Thyroid gland (tissue), 4 donors: ENCODE data around the gene PJVK.

Source experiments
- POLR2A ChIP-seq, 2 donors: fragments of 450-650 bp; IDR thresholded peaks; one replicate each; pipeline ENCODE4 v1.6.1; 2017; ENCODE audit warnings: antibody characterized with exemption in 2 of 2, mild to moderate bottlenecking in 2 of 2, moderate library complexity in 1 of 2
- TF ChIP-seq, protein P1 (sequence below), 6 experiments: fragments of 200-600 bp in 3 of 6; fragments of 450-650 bp in 3 of 6; sonication (generic) in 3 of 6; IDR thresholded peaks; one replicate each; pipeline ENCODE4 v1.5.1; 2016 to 2019; ENCODE audit warnings: antibody characterized with exemption in 6 of 6, mild to moderate bottlenecking in 2 of 6, inconsistent platforms in 1 of 6, moderate library complexity in 1 of 6

DNA sequence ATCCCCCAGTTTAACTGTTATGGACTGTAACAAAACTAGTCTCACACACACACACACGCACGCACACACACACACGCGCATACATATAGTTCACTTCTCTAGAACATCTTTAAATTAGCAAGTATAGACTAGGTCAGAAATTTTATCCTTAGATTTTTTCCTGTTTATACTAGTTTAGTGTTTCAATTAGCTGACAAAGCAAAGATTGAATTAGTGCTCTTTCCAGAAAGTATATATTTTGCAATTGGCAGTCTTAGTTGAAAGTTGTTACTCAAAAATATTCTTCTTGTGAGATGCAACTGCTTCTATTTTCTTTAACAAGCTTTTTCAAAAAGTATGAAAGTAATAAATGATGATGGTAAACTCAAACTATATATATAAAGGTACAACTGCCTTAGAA is 51.6 kb downstream of the PJVK start:
- TF ChIP-seq, protein P1, sequence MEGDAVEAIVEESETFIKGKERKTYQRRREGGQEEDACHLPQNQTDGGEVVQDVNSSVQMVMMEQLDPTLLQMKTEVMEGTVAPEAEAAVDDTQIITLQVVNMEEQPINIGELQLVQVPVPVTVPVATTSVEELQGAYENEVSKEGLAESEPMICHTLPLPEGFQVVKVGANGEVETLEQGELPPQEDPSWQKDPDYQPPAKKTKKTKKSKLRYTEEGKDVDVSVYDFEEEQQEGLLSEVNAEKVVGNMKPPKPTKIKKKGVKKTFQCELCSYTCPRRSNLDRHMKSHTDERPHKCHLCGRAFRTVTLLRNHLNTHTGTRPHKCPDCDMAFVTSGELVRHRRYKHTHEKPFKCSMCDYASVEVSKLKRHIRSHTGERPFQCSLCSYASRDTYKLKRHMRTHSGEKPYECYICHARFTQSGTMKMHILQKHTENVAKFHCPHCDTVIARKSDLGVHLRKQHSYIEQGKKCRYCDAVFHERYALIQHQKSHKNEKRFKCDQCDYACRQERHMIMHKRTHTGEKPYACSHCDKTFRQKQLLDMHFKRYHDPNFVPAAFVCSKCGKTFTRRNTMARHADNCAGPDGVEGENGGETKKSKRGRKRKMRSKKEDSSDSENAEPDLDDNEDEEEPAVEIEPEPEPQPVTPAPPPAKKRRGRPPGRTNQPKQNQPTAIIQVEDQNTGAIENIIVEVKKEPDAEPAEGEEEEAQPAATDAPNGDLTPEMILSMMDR (IDR thresholded peaks at IDR 0.05) = no peak
- TF ChIP-seq POLR2A (IDR thresholded peaks at IDR 0.05) = no peak
